ENCODE data around the gene CALM3.

GRCh38 chr19:46616631-46617322, 15.6 kb downstream of the CALM3 start:
- TF ChIP-seq CTCF (IDR thresholded peaks at IDR 0.05): peak; percentile 35 to 82 (median 69)
- TF ChIP-seq POLR2A (IDR thresholded peaks at IDR 0.05): peak in 1 of 3 donors; percentile 10
